ENCODE measurements around the gene EGF. TPM values are rescaled to one million over a fixed set of nuclear protein-coding genes. Genes with fewer than 3 reads are reported as not detected.
"Not testable (repeated sequence)": the region's sequence is repeated elsewhere in the genome, so short reads cannot be mapped to it uniquely, and the experiment has no call there.

The EGF gene
- total RNA-seq, 1 donor from 2014 or later = 24.5 TPM

DNA sequence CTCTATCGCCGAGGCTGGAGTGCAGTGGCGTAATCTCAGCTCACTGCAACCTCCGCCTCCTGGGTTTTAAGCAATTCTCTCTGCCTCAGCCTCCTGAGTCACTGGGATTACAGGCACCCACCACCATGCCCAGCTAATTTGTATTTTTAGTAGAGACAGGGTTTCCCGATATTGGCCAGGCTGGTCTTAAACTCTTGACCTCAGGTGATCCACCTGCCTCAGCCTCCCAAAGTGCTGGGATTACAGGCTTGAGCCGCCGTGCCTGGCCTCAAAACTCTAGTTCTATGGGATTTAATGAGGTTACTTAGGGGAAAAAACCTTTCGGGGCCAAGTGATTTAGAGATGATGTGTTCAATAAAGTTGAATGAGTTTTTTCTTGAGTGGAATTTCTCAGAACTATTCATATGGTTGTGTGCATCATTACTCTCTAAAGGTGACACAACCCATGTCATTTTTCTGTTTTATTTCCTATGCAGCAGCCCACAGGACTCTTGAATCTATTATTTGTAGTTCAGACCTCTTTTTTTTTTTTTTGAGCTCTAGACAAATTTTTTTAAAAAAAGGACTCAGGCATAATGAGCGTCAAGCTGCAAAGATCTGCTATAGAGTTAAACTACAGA lies 36.5 kb downstream of the EGF start:
- not testable (repeated sequence) for H3K27ac ChIP-seq (ENCODE audit: low read depth, low read length); H3K27me3 ChIP-seq (ENCODE audit: control insufficient read depth in 3 of 3, insufficient read depth in 3 of 3, low read length in 3 of 3); H3K9me3 ChIP-seq (ENCODE audit: control insufficient read depth in 3 of 3, low read length in 3 of 3); H3K4me1 ChIP-seq (ENCODE audit: control insufficient read depth in 3 of 3, insufficient read depth in 3 of 3, low read length in 3 of 3); H3K9ac ChIP-seq (ENCODE audit: low read depth in 1 of 3, low read length in 3 of 3); H3K4me3 ChIP-seq (ENCODE audit: low read length in 3 of 3)
- peaks cover 6 to 35% (median 20%) of the 10 kb centered on the region in 3 donors for H3K36me3 ChIP-seq (ENCODE audit: control insufficient read depth in 3 of 3, insufficient read depth in 3 of 3, low read length in 3 of 3)

GRCh38 chr4:109952612-109953011 lies 39.9 kb downstream of the EGF start:
- H3K27ac ChIP-seq (ENCODE audit: low read depth, low read length) = no peak overlapping the region
- no peak overlapping the region for H3K9ac ChIP-seq (ENCODE audit: low read depth in 1 of 3, low read length in 3 of 3)
- no peaks in the 10 kb centered on the region for H3K27me3 ChIP-seq (ENCODE audit: control insufficient read depth in 3 of 3, insufficient read depth in 3 of 3, low read length in 3 of 3)
- no peak overlapping the region for H3K4me3 ChIP-seq (ENCODE audit: low read length in 3 of 3)
- H3K4me1 ChIP-seq (ENCODE audit: control insufficient read depth in 3 of 3, insufficient read depth in 3 of 3, low read length in 3 of 3) = no peaks in the 10 kb centered on the region
- no peaks in the 10 kb centered on the region for H3K9me3 ChIP-seq (ENCODE audit: control insufficient read depth in 3 of 3, low read length in 3 of 3)
- peaks cover 3 to 19% (median 13%) of the 10 kb centered on the region in 3 donors for H3K36me3 ChIP-seq (ENCODE audit: control insufficient read depth in 3 of 3, insufficient read depth in 3 of 3, low read length in 3 of 3)

- H3K4me1 ChIP-seq (ENCODE audit: control insufficient read depth in 3 of 3, insufficient read depth in 3 of 3, low read length in 3 of 3) = no peaks in the 10 kb centered on the region
- H3K4me3 ChIP-seq (ENCODE audit: low read length in 3 of 3) = no peak overlapping the region
- H3K27me3 ChIP-seq (ENCODE audit: control insufficient read depth in 3 of 3, insufficient read depth in 3 of 3, low read length in 3 of 3) = no peaks in the 10 kb centered on the region
- H3K9me3 ChIP-seq (ENCODE audit: control insufficient read depth in 3 of 3, low read length in 3 of 3) = no peaks in the 10 kb centered on the region
- H3K27ac ChIP-seq (ENCODE audit: low read depth, low read length) = no peak overlapping the region
- peaks cover 3 to 12% (median 9%) of the 10 kb centered on the region in 3 donors for H3K36me3 ChIP-seq (ENCODE audit: control insufficient read depth in 3 of 3, insufficient read depth in 3 of 3, low read length in 3 of 3)
- no peak overlapping the region for H3K9ac ChIP-seq (ENCODE audit: low read depth in 1 of 3, low read length in 3 of 3)
These were observed 40.9 kb downstream of the EGF start for GRCh38 chr4:109953556-109953955.

GRCh38 chr4:109955146-109955545 lies 42.5 kb downstream of the EGF start:
- Histone ChIP-seq H3K27ac (ENCODE audit: low read depth, low read length) (no peak overlapping the region), H3K9ac (ENCODE audit: low read depth in 1 of 3, low read length in 3 of 3) (no peak overlapping the region), H3K36me3 (ENCODE audit: control insufficient read depth in 3 of 3, insufficient read depth in 3 of 3, low read length in 3 of 3) (peaks cover 3 to 16% (median 5%) of the 10 kb centered on the region in 3 donors), H3K4me3 (ENCODE audit: low read length in 3 of 3) (no peak overlapping the region), H3K27me3 (ENCODE audit: control insufficient read depth in 3 of 3, insufficient read depth in 3 of 3, low read length in 3 of 3) (no peaks in the 10 kb centered on the region), H3K4me1 (ENCODE audit: control insufficient read depth in 3 of 3, insufficient read depth in 3 of 3, low read length in 3 of 3) (no peaks in the 10 kb centered on the region), H3K9me3 (ENCODE audit: control insufficient read depth in 3 of 3, low read length in 3 of 3) (no peaks in the 10 kb centered on the region)

DNA sequence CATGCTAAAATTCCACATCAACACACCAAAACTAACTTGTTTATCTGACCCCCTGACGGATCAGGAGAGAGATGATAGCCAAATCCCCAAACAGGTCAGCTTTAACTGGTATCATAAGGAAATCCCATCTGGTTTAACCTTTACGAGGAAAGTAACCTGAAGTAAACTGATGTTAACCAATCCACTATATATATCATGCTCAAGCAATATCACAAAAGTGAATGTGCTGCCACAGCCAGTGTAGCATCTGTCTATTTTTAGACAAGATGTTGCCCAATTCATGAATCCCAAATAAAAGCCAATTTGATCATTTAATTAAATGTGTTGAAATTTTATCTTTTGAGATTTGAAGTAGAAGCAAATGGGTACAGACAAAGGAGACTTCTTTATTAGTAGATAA lies 44.5 kb downstream of the EGF start:
- Histone ChIP-seq H3K27ac (ENCODE audit: low read depth, low read length) (no peak overlapping the region), H3K4me3 (ENCODE audit: low read length in 3 of 3) (no peak overlapping the region), H3K9me3 (ENCODE audit: control insufficient read depth in 3 of 3, low read length in 3 of 3) (no peaks in the 10 kb centered on the region), H3K4me1 (ENCODE audit: control insufficient read depth in 3 of 3, insufficient read depth in 3 of 3, low read length in 3 of 3) (no peaks in the 10 kb centered on the region), H3K9ac (ENCODE audit: low read depth in 1 of 3, low read length in 3 of 3) (no peak overlapping the region), H3K27me3 (ENCODE audit: control insufficient read depth in 3 of 3, insufficient read depth in 3 of 3, low read length in 3 of 3) (no peaks in the 10 kb centered on the region), H3K36me3 (ENCODE audit: control insufficient read depth in 3 of 3, insufficient read depth in 3 of 3, low read length in 3 of 3) (peaks cover 0 to 10% (median under 1%) of the 10 kb centered on the region in 3 donors)

DNA sequence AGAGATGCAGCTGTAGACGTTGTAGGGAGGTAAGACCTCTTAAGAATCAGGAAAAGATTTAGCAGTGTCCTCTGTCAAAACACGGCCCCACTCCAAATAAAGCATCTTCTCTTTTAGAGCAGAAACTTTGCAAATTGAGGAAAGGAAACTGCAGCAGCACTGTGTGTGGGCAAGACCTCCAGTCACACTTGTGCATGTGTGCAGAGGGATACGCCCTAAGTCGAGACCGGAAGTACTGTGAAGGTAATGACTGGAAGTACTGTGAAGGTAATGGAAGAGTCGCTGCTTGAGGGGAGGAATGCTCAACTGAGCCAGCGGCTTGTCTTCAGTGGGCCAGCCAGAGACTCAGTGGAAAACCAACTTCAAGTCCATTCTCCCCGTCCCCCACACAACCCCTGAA lies 46.5 kb downstream of the EGF start:
- H3K27me3 ChIP-seq (ENCODE audit: control insufficient read depth in 3 of 3, insufficient read depth in 3 of 3, low read length in 3 of 3) = no peaks in the 10 kb centered on the region
- H3K4me1 ChIP-seq (ENCODE audit: control insufficient read depth in 3 of 3, insufficient read depth in 3 of 3, low read length in 3 of 3) = no peaks in the 10 kb centered on the region
- H3K27ac ChIP-seq (ENCODE audit: low read depth, low read length) = no peak overlapping the region
- H3K9me3 ChIP-seq (ENCODE audit: control insufficient read depth in 3 of 3, low read length in 3 of 3) = no peaks in the 10 kb centered on the region
- no peak overlapping the region for H3K4me3 ChIP-seq (ENCODE audit: low read length in 3 of 3)
- peaks cover 3 to 12% (median 5%) of the 10 kb centered on the region in 3 donors for H3K36me3 ChIP-seq (ENCODE audit: control insufficient read depth in 3 of 3, insufficient read depth in 3 of 3, low read length in 3 of 3)
- no peak overlapping the region for H3K9ac ChIP-seq (ENCODE audit: low read depth in 1 of 3, low read length in 3 of 3)

DNA sequence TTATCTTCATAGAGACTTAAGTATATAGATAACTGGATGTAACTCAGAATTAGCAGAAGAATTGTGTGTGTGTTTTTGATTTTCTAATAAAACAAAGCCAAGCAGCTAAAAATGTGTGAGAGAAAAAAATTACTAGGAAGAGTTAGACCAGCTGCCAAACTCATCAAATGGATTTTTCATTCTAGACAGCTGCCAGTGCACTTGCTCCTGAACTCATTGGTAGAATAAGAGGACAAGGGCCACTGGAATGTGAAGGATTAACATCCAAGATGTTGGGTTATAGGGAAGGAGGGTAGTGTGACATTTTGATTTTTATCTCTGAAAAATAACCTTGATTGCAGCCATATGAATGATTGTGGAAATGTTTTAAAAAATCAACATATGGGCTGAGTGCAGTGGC lies 49.7 kb downstream of the EGF start:
- H3K9ac ChIP-seq (ENCODE audit: low read depth in 1 of 3, low read length in 3 of 3) = no peak overlapping the region
- H3K36me3 ChIP-seq (ENCODE audit: control insufficient read depth in 3 of 3, insufficient read depth in 3 of 3, low read length in 3 of 3) = peaks cover 6 to 18% (median 6%) of the 10 kb centered on the region in 3 donors
- H3K9me3 ChIP-seq (ENCODE audit: control insufficient read depth in 3 of 3, low read length in 3 of 3) = no peaks in the 10 kb centered on the region
- no peak overlapping the region for H3K27ac ChIP-seq (ENCODE audit: low read depth, low read length)
- no peaks in the 10 kb centered on the region for H3K4me1 ChIP-seq (ENCODE audit: control insufficient read depth in 3 of 3, insufficient read depth in 3 of 3, low read length in 3 of 3)
- H3K4me3 ChIP-seq (ENCODE audit: low read length in 3 of 3) = no peak overlapping the region
- H3K27me3 ChIP-seq (ENCODE audit: control insufficient read depth in 3 of 3, insufficient read depth in 3 of 3, low read length in 3 of 3) = no peaks in the 10 kb centered on the region

DNA sequence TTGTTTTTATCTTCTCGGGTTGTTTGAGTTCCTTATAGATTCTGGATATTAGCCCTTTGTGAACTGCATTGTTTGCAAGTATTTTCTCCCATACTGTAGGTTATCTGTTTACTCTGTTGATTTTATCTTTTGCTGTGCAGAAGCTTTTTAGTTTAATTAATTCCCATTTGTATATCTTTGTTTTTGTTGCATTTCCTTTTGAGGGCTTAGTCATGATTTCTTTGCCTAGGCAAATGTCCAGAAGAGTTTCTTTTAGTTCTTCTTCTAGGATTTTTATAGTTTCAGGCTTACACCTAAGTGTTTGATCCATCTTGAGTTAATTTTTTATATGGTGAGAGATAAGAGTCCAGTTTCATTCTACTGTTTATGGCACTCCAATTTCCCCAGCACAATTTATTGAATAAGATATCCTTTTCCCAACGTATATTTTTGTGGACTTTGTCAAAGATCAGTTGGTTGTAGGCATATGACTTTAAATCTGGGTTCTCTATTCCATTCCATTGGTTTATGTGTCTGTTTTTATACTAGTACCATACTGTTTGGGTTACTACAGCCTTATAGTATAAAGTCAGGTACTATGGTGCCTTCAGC lies 54.3 kb downstream of the EGF start:
- H3K36me3 ChIP-seq (ENCODE audit: control insufficient read depth in 3 of 3, insufficient read depth in 3 of 3, low read length in 3 of 3) = peaks cover 6 to 16% (median 10%) of the 10 kb centered on the region in 3 donors
- no peak overlapping the region for H3K9ac ChIP-seq (ENCODE audit: low read depth in 1 of 3, low read length in 3 of 3)
- H3K4me1 ChIP-seq (ENCODE audit: control insufficient read depth in 3 of 3, insufficient read depth in 3 of 3, low read length in 3 of 3) = no peaks in the 10 kb centered on the region
- no peak overlapping the region for H3K27ac ChIP-seq (ENCODE audit: low read depth, low read length)
- H3K9me3 ChIP-seq (ENCODE audit: control insufficient read depth in 3 of 3, low read length in 3 of 3) = no peaks in the 10 kb centered on the region
- no peak overlapping the region for H3K4me3 ChIP-seq (ENCODE audit: low read length in 3 of 3)
- no peaks in the 10 kb centered on the region for H3K27me3 ChIP-seq (ENCODE audit: control insufficient read depth in 3 of 3, insufficient read depth in 3 of 3, low read length in 3 of 3)

DNA sequence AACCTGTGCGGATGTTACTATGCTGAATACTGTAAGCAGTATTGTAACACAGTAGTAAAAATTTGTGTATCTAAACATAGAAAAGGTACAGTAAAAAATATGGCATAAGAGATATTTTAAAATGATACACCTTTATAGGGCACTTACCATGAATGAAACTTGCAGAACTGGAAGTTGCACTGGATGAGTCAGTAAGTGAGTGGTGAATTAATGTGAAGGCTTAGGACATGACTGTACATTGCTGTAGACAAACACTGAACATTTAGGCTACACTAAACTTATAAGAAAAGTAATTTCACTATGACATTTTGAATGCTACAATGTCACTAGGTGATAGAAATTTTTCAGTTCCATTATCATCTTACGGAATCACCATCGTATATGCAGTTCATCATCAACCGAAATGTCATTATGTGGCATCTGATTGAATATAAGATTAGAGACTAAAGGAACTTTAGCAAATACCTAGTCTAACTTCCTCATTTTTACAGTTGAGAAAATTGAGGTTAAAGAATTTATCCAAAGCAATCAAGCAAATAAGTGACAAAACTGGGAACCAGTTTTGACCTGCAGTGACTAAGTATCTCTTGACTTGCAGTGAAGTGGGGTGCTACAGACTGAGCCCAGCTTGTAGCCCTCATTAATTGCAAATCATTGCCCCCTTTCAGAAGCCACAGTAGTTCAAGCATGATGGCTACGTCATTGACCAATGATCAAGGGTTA lies 55.3 kb downstream of the EGF start:
- peaks cover 2 to 16% (median 10%) of the 10 kb centered on the region in 3 donors for H3K36me3 ChIP-seq (ENCODE audit: control insufficient read depth in 3 of 3, insufficient read depth in 3 of 3, low read length in 3 of 3)
- H3K4me3 ChIP-seq (ENCODE audit: low read length in 3 of 3) = no peak overlapping the region
- H3K9me3 ChIP-seq (ENCODE audit: control insufficient read depth in 3 of 3, low read length in 3 of 3) = no peaks in the 10 kb centered on the region
- no peaks in the 10 kb centered on the region for H3K27me3 ChIP-seq (ENCODE audit: control insufficient read depth in 3 of 3, insufficient read depth in 3 of 3, low read length in 3 of 3)
- no peak overlapping the region for H3K27ac ChIP-seq (ENCODE audit: low read depth, low read length)
- H3K4me1 ChIP-seq (ENCODE audit: control insufficient read depth in 3 of 3, insufficient read depth in 3 of 3, low read length in 3 of 3) = no peaks in the 10 kb centered on the region
- no peak overlapping the region for H3K9ac ChIP-seq (ENCODE audit: low read depth in 1 of 3, low read length in 3 of 3)

- Histone ChIP-seq H3K27ac (ENCODE audit: low read depth, low read length) (no peak overlapping the region), H3K4me1 (ENCODE audit: control insufficient read depth in 3 of 3, insufficient read depth in 3 of 3, low read length in 3 of 3) (no peaks in the 10 kb centered on the region), H3K9ac (ENCODE audit: low read depth in 1 of 3, low read length in 3 of 3) (no peak overlapping the region), H3K36me3 (ENCODE audit: control insufficient read depth in 3 of 3, insufficient read depth in 3 of 3, low read length in 3 of 3) (peaks cover 2 to 15% (median 11%) of the 10 kb centered on the region in 3 donors), H3K4me3 (ENCODE audit: low read length in 3 of 3) (no peak overlapping the region), H3K27me3 (ENCODE audit: control insufficient read depth in 3 of 3, insufficient read depth in 3 of 3, low read length in 3 of 3) (no peaks in the 10 kb centered on the region), H3K9me3 (ENCODE audit: control insufficient read depth in 3 of 3, low read length in 3 of 3) (no peaks in the 10 kb centered on the region)
These were observed 56.4 kb downstream of the EGF start for GRCh38 chr4:109969087-109969486.

All from skeletal muscle tissue (tissue), 4 donors.